IMR-90 (cell line): Measurements from ENCODE around the gene PAX8. TPM values are rescaled to one million over a fixed set of nuclear protein-coding genes. Genes with fewer than 3 reads are reported as not detected.

Experiments used
- ATAC-seq: fragments of 200-7000 bp; cut with Tn5 transposase; 2 replicates; pipeline ENCODE4 v1.9.1; 2020; ENCODE audit warnings: low read depth, mild to moderate bottlenecking, moderate library complexity
- BruUV-seq: library from RNA; stranded (reverse); fragments of 400-500 nt; replicated peaks from 2 replicates; lab custom pipeline; 2021; lab: Mats Ljungman, UMichigan
- CTCF ChIA-PET: fragments of 300-600 bp; formaldehyde crosslinking; extraction: SDS; loops from one replicate; lab custom pipeline; 2021; ENCODE audit warnings: antibody characterized with exemption; lab: Yijun Ruan, JAX
- POLR2A ChIA-PET: fragments of 300-600 bp; sonication (Branson Sonifier 250); formaldehyde crosslinking; loops from one replicate; lab custom pipeline; 2022; ENCODE audit warnings: antibody characterized with exemption; ENCODE audit not compliant: unreplicated experiment; lab: Charles Lee
- DNase-seq: peaks from one replicate; pipeline ENCODE4 v3.0.0; 2013
- H2AFZ ChIP-seq: replicated peaks from 2 replicates; pipeline ENCODE3; 2013; ENCODE audit warnings: low read length, mild to moderate bottlenecking; ENCODE audit not compliant: poor library complexity
- H2AK5ac ChIP-seq: 2 replicates; pipeline ENCODE4 v1.6.1; 2013; ENCODE audit warnings: low read depth, low read length, inconsistent platforms
- H2AK9ac ChIP-seq: replicated peaks from 2 replicates; pipeline ENCODE3; 2013; ENCODE audit warnings: mild to moderate bottlenecking, low read depth, low read length, moderate library complexity; ENCODE audit not compliant: poor library complexity
- H2BK120ac ChIP-seq: 2 replicates; pipeline ENCODE4 v1.6.1; 2013; ENCODE audit warnings: low read depth, low read length, inconsistent platforms
- H2BK15ac ChIP-seq: 3 replicates; pipeline ENCODE4 v1.6.1; 2013; ENCODE audit warnings: low read depth, low read length, inconsistent platforms
- H2BK20ac ChIP-seq: 2 replicates; pipeline ENCODE4 v1.6.1; 2013; ENCODE audit warnings: low read depth, mild to moderate bottlenecking, inconsistent platforms, low read length, moderate library complexity
- H2BK5ac ChIP-seq: 2 replicates; pipeline ENCODE4 v1.6.1; 2013; ENCODE audit warnings: mild to moderate bottlenecking, low read depth, low read length, inconsistent platforms; ENCODE audit not compliant: poor library complexity, severe bottlenecking
- H3K14ac ChIP-seq: replicated peaks from 2 replicates; pipeline ENCODE4 v1.6.1; 2013; ENCODE audit warnings: low read depth, low read length, inconsistent platforms
- H3K18ac ChIP-seq: 2 replicates; pipeline ENCODE4 v1.6.1; 2013; ENCODE audit warnings: low read depth, low read length, control low read depth
- H3K23ac ChIP-seq: 2 replicates; pipeline ENCODE4 v1.6.1; 2013; ENCODE audit warnings: low read depth, low read length, inconsistent platforms
- H3K27ac ChIP-seq: 2 replicates; pipeline ENCODE4 v1.5.1; 2013; ENCODE audit warnings: mild to moderate bottlenecking, control low read depth, low read length; ENCODE audit not compliant: insufficient read depth
- H3K27me3 ChIP-seq: 2 replicates; pipeline ENCODE4 v1.6.1; 2013; ENCODE audit warnings: low read length; ENCODE audit not compliant: control insufficient read depth, insufficient read depth
- H3K36me3 ChIP-seq: 2 replicates; pipeline ENCODE4 v1.6.1; 2013; ENCODE audit warnings: low read length, mixed read lengths; ENCODE audit not compliant: control insufficient read depth, insufficient read depth
- H3K4ac ChIP-seq: 2 replicates; pipeline ENCODE4 v1.6.1; 2013; ENCODE audit warnings: low read depth, low read length, inconsistent platforms
- H3K4me1 ChIP-seq: 2 replicates; pipeline ENCODE4 v1.6.1; 2013; ENCODE audit warnings: low read length, mixed read lengths; ENCODE audit not compliant: control insufficient read depth, insufficient read depth
- H3K4me2 ChIP-seq: 2 replicates; pipeline ENCODE4 v1.6.1; 2013; ENCODE audit warnings: low read depth, mild to moderate bottlenecking, control low read depth, low read length, moderate library complexity
- H3K4me3 ChIP-seq: 2 replicates; pipeline ENCODE4 v1.5.1; 2013; ENCODE audit warnings: low read depth, mild to moderate bottlenecking, control low read depth, low read length, moderate library complexity; ENCODE audit not compliant: insufficient read depth
- H3K56ac ChIP-seq: 2 replicates; pipeline ENCODE4 v1.6.1; 2013; ENCODE audit warnings: low read length, inconsistent platforms; ENCODE audit not compliant: insufficient read depth; ENCODE audit errors: extremely low read depth
- H3K79me1 ChIP-seq, 2 experiments: 2 replicates each; pipeline ENCODE4 v1.6.1; 2013; ENCODE audit warnings: low read length in 2 of 2, inconsistent platforms in 1 of 2, low read depth in 1 of 2
- H3K9ac ChIP-seq: 2 replicates; pipeline ENCODE4 v1.6.1; 2013; ENCODE audit warnings: low read depth, low read length, control low read depth
- H3K9me1 ChIP-seq: 2 replicates; pipeline ENCODE4 v1.6.1; 2013; ENCODE audit warnings: low read length, inconsistent platforms; ENCODE audit not compliant: insufficient read depth
- H3K9me3 ChIP-seq: 2 replicates; pipeline ENCODE4 v1.6.1; 2013; ENCODE audit warnings: low read length; ENCODE audit not compliant: control insufficient read depth, insufficient read depth
- H4K20me1 ChIP-seq: 2 replicates; pipeline ENCODE4 v1.6.1; 2013; ENCODE audit warnings: low read length, inconsistent platforms; ENCODE audit not compliant: insufficient read depth
- H4K5ac ChIP-seq: 2 replicates; pipeline ENCODE4 v1.6.1; 2013; ENCODE audit warnings: mild to moderate bottlenecking, low read depth, low read length, control low read depth
- H4K8ac ChIP-seq, 2 experiments: 2 replicates each; pipeline ENCODE4 v1.6.1; 2013; ENCODE audit warnings: low read depth in 2 of 2, low read length in 2 of 2, control low read depth in 1 of 2, inconsistent platforms in 1 of 2
- H4K91ac ChIP-seq: 2 replicates; pipeline ENCODE4 v1.6.1; 2013; ENCODE audit warnings: low read depth, low read length, inconsistent platforms; ENCODE audit not compliant: insufficient read depth
- BHLHE40 ChIP-seq: fragments of 150-350 bp; IDR thresholded peaks from 2 replicates; pipeline ENCODE4 v1.6.1; 2016; ENCODE audit warnings: mild to moderate bottlenecking, low read depth, low read length
- CEBPB ChIP-seq: IDR thresholded peaks from 2 replicates; pipeline ENCODE4 v1.6.1; 2012; ENCODE audit warnings: low read depth, low read length, improper control_type of control experiment
- CHD1 ChIP-seq: IDR thresholded peaks from 2 replicates; pipeline ENCODE4 v1.6.1; 2012; ENCODE audit warnings: low read depth, low read length, improper control_type of control experiment
- ELK1 ChIP-seq: fragments of 150-350 bp; IDR thresholded peaks from 2 replicates; pipeline ENCODE4 v1.6.1; 2016; ENCODE audit warnings: low read depth, mild to moderate bottlenecking, low read length, moderate library complexity, borderline replicate concordance
- FOS ChIP-seq: fragments of 150-350 bp; IDR thresholded peaks from 2 replicates; pipeline ENCODE4 v1.6.1; 2016; ENCODE audit warnings: low read depth, low read length
- MAFK ChIP-seq: IDR thresholded peaks from 2 replicates; pipeline ENCODE4 v1.6.1; 2012; ENCODE audit warnings: low read depth, low read length, improper control_type of control experiment
- MAZ ChIP-seq: IDR thresholded peaks from 2 replicates; pipeline ENCODE4 v1.6.1; 2012; ENCODE audit warnings: low read depth, mild to moderate bottlenecking, low read length, improper control_type of control experiment, moderate library complexity, borderline replicate concordance
- MXI1 ChIP-seq: IDR thresholded peaks from 2 replicates; pipeline ENCODE4 v1.6.1; 2012; ENCODE audit warnings: low read depth, mild to moderate bottlenecking, low read length, moderate library complexity, borderline replicate concordance
- NFE2L2 ChIP-seq: fragments of 150-350 bp; IDR thresholded peaks from 2 replicates; pipeline ENCODE4 v1.6.1; 2016; ENCODE audit warnings: low read depth, mild to moderate bottlenecking, low read length
- POLR2A ChIP-seq: IDR thresholded peaks from 2 replicates; pipeline ENCODE4 v1.6.1; 2012; ENCODE audit warnings: mild to moderate bottlenecking, low read depth, low read length
- RAD21 ChIP-seq: IDR thresholded peaks from 2 replicates; pipeline ENCODE4 v1.6.1; 2012; ENCODE audit warnings: low read length, improper control_type of control experiment
- RCOR1 ChIP-seq: IDR thresholded peaks from 2 replicates; pipeline ENCODE4 v1.6.1; 2012; ENCODE audit warnings: mild to moderate bottlenecking, low read length, improper control_type of control experiment; ENCODE audit not compliant: insufficient replicate concordance
- RFX5 ChIP-seq: IDR thresholded peaks from 2 replicates; pipeline ENCODE4 v1.8.0; 2012; ENCODE audit warnings: low read depth, mild to moderate bottlenecking, low read length, moderate library complexity
- SMC3 ChIP-seq: fragments of 150-350 bp; IDR thresholded peaks from 2 replicates; pipeline ENCODE4 v1.6.1; 2016; ENCODE audit warnings: low read depth, mild to moderate bottlenecking, antibody characterized with exemption, low read length, moderate library complexity
- USF2 ChIP-seq: fragments of 150-350 bp; IDR thresholded peaks from 2 replicates; pipeline ENCODE4 v1.6.1; 2017; ENCODE audit warnings: mild to moderate bottlenecking, antibody characterized with exemption, low read length, low read depth
- WGBS, 2 experiments: methylation state at CpG; one replicate each; pipeline versions ENCODE4 v1.1.5 to v1.1.7; 2013; ENCODE audit warnings: missing lambda C conversion rate in 2 of 2; ENCODE audit not compliant: insufficient read length in 1 of 2; ENCODE audit errors: extremely low coverage in 2 of 2; 5-methylcytosine and 5-hydroxymethylcytosine counted together
- dilution Hi-C: fragments of 300-500 bp; cut with HindIII; formaldehyde crosslinking; loops from one replicate; pipeline ENCODE4 v1.14.3; 2018; ENCODE audit warnings: low sequenced_read_pairs; ENCODE audit not compliant: unreplicated experiment
- in situ Hi-C: fragments of 300-500 bp; cut with MboI; formaldehyde crosslinking; loops from 3 replicates; pipeline ENCODE4 v1.14.3; 2019; ENCODE audit warnings: low sequenced_read_pairs, inconsistent platforms, mixed read lengths
- intact Hi-C: fragments of 100-400 bp; cut with micrococcal nuclease; formaldehyde crosslinking; loops from 2 replicates; pipeline ENCODE4 v1.10.0; 2022
- polyA plus RNA-seq, 3 experiments: library from polyadenylated mRNA; depleted of rRNA; stranded (reverse); fragments of >200 nt; gene quantifications; 2 replicates each; pipeline ENCODE4 v1.2.3, GENCODE V29; 2012; ENCODE audit warnings: low replicate concordance in 1 of 3
- total RNA-seq: library from RNA; depleted of rRNA; stranded (reverse); fragments of >200 nt; gene quantifications from 2 replicates; pipeline ENCODE4 v1.2.3, GENCODE V29; 2012

The PAX8 gene
- total and polyA plus RNA-seq, 2 of the 4 experiments (the other 2 are of a cell fraction): 0.18 to 1.5 TPM

- Histone ChIP-seq H3K18ac (no peak overlapping the region), H4K5ac (no peak overlapping the region), H3K4me2 (no peak overlapping the region), H3K9me3 (no peaks in the 10 kb centered on the region), H3K56ac (no peak overlapping the region), H3K23ac (no peak overlapping the region), H3K4me3 (no peak overlapping the region), H3K14ac (no peak overlapping the region), H2BK15ac (no peak overlapping the region), H3K4ac (no peak overlapping the region), H2AK9ac (no peak overlapping the region), H3K4me1 (no peaks in the 10 kb centered on the region), H3K9ac (no peak overlapping the region), H3K9me1 (no peaks in the 10 kb centered on the region), H3K27me3 (no peaks in the 10 kb centered on the region), H4K20me1 (no peaks in the 10 kb centered on the region), H2BK20ac (0 out of 2 replicates have a peak overlapping the region, but pooled peaks have one; percentile 11), H2AFZ (no peak overlapping the region), H2AK5ac (no peak overlapping the region), H3K36me3 (no peaks in the 10 kb centered on the region), H2BK5ac (no peak overlapping the region), H2BK120ac (no peak overlapping the region), H3K27ac (no peak overlapping the region), H4K91ac (no peak overlapping the region), H3K79me1 (no peaks in the 10 kb centered on the region), H4K8ac (no peak overlapping the region)
- intact Hi-C loops: no loop called here
- no TSS peak for BruUV-seq
- ATAC-seq: no peak
- in situ Hi-C loops: no loop called here
- dilution Hi-C loops: no loop called here
- TF ChIP-seq ELK1 (no peak), RAD21 (no peak), CEBPB (no peak), SMC3 (no peak), MXI1 (no peak), MAFK (no peak), CHD1 (no peak), FOS (no peak), POLR2A (no peak), MAZ (no peak), RCOR1 (no peak), USF2 (no peak), RFX5 (no peak), BHLHE40 (no peak), NFE2L2 (no peak)
- ChIA-PET CTCF (no interaction called here), POLR2A (no interaction called here)
- WGBS, 2 experiments: 83% methylated on average over 1 of the region's 3 CpGs; no CpG with 5 or more reads in 1 of the 2 experiments
- DNase-seq: no peak
Observed at GRCh38 chr2:113229795-113230194, 48.9 kb downstream of the PAX8 start.
